NCI-H2171 (cell line): ENCODE results near the gene CCNY.

Experiments used
- DNase-seq: peaks from one replicate; lab custom pipeline; 2025; lab: John Stamatoyannopoulos, UW

CCNY gene

DNA sequence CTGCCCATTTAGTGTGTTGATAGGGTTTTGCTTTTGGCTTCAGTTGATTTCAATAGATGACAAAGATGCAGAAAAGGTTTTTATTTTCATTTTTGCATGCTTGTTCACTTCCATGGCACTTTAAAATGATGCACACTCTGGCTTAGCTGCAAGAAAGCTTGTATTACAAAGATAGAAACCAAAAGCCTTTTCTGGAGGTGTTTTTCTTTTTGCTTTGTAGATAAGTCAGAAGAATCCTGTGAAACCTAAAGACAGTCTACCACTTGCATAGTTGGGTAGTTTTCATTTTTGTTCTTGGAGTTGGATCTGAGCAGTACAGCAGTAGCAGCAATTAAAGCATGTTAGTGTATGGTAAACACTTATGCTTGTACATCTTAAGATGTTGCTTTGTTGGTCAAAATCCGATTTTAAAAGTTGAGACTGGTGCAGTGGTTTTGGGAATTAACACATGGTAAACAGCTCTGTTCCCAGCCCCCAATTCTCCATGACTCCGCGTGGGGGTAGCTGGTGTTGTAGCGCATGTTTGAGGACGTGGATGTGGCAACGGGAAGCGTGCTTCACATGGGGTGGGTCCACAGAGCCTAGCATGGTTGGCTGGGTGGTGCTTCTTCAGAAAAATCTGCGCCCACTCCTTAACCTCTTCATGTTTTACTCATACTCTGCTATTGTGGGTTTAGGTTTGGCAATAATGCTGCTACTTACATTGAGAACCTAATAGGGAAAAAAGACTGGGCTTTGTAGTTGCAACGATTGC lies 19.8 kb downstream of the CCNY start:
- DNase-seq: no peak

- DNase-seq: no peak
Measured at GRCh38 chr10:35356725-35357092, 20.4 kb downstream of the CCNY start.

DNA sequence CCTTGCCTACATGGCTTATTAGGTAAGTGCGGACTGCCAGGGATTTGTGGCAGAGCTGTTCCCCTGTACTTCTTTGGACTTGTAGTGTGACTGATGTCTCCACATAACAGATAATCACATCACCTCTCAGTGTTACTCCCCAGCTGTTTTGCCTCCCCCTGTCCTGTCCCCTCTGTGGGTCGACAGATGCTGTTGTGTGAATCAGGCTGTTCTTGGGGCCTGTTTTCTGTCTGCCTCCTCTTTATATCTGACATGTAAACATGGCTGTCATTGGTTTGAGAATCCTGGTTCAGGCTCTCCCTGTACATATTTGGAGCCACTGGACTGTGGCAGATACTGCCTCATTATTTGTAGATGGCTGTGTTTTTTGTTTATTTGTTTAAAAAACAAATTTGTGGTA lies 22.7 kb downstream of the CCNY start:
- no peak for DNase-seq

DNA sequence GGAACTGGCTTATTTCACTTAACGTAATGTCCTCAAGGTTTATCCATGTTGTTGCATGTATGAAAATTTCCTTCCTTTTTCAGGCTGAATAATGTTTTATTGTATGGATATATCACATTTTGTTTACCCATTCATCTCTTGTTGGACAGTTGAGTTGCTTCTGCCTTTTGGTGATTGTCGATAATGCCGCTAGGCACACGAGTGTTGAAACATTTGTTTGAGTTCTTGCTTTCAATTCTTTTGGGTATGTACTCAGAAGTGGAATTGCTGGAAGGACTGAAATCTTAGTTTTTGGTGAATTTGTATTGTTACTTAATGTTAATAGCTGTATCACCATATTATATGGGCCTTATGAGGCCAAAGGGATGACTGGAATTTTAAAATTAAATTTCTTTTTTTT lies 23.6 kb downstream of the CCNY start:
- no peak for DNase-seq

DNA sequence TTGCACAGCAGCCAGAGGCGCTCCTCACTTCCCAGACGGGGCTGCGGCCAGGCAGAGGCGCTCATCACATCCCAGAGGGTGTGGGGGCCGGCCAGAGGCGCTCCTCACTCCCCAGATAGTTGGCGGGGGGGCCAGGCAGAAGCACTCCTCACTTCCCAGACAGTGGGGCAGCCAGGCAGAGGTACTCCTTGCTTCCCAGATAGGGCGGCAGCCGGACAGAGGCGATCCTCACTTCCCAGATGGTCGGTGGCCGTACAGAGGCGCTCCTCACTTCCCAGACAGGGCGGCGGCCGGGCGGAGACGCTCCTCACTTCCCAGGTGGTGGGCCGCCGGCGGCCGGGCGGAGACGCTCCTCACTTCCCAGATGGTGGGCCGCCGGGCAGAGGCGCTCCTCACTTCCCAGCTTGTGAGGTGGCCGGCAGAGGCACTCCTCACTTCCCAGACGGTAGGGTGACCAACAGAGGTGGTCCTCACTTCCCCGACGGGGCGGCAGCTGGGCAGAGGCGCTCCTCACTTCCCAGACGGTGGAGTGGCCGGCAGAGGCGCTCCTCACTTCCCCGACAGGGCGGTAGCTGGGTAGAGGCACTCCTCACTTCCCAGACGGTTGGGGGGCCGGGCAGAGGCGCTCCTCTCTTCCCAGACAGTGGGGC lies 26.5 kb downstream of the CCNY start:
- DNase-seq: no peak

DNA sequence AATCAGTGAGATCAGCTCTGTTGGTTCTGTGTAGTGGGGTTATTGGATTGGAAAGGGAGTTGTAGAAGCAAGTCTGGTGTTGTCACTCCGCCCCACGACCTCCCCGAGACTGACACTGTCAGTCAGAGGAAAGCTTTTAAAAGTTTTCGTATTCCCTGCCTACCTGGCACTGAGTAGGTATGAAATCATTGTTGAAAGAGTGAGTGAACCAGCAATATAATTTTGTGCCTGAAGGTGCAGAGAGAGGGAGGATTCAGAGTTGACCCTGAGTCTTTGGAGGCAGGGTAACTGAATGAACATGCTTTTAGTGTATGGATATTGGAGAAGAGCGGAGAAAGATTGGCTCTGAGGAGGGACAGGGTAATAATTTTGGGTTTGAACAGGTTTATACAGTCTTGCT lies 27.3 kb downstream of the CCNY start:
- no peak for DNase-seq

DNA sequence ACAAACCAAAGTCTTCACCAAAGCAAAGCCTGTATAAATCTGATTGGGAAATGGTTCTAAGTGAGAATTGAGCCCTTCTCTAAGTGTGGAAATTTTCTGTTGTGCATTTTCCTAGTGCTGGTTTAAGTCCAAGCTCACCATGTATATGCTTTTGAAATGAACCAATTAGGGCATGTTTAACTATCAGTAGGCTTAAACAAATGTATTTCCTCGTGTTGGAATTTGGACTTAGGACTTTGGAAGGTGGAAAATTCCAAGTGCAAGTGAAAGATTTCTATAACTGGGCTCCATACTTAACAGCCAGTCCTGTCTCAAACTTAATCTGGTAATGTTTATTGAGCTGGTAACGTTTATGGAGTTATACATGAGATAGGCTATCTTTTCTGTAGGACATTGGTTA lies 28.5 kb downstream of the CCNY start:
- no peak for DNase-seq

- DNase-seq: no peak
Measured at GRCh38 chr10:35365994-35366393, 29.7 kb downstream of the CCNY start.

GRCh38 chr10:35367107-35367859 lies 31.0 kb downstream of the CCNY start:
- no peak for DNase-seq

DNA sequence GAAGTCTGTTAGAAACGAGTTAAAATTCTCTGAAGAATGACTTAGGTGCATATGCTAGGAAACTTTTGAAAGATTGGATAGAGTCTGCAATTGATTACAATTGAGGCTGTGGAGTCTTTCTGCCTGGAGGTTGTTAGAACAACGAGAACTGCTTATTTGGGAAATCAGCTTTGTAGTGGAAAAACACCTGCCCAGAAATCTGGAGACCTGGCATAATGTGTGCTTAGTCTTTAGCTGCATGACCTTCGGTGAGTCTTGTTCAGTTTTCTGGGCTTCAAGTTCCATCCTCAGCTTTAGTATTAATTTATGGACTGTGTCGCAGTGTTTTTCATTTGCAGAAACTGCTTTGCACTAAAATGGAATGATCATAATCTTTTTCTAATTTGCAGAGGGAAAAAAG lies 31.7 kb downstream of the CCNY start:
- no peak for DNase-seq

GRCh38 chr10:35368485-35369048 lies 32.3 kb downstream of the CCNY start:
- DNase-seq: no peak

- no peak for DNase-seq
Measured at GRCh38 chr10:35369049-35369611, 32.8 kb downstream of the CCNY start.

- DNase-seq: no peak
Measured at GRCh38 chr10:35371731-35372130, 35.4 kb downstream of the CCNY start.

- DNase-seq: no peak
Measured at GRCh38 chr10:35372329-35372728, 36.0 kb downstream of the CCNY start.

DNA sequence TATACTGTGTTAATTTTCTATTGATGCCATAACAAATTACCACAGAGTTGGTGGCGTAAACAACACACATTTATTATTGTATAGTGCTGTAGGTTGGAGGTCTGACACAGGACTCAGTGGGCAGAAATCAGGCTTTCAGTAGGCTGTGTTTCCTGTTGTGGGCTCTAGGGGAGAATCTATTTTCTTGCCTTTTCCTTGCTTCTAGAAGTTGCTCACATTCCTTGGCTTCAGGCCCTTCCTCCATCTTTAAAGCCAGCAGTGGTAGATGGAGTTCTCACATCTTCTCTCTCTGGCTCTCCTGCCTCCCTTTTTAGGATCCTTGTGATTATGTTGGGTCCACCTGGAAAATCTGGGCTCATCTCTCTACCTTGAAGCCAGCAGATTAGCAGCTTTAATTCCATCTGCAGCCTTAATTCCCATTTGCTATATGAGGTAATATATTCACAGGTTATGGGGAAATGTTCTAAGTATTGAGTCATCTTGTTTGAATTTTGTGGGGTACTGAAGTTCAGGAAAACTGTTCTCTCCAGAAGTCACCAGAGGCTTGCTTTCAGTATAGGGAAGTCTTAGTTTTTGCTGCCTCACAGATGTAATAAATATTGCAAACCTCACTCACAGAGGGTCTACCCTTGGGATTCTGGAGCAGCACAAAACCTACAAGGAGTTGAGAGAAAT lies 38.9 kb downstream of the CCNY start:
- DNase-seq: no peak

GRCh38 chr10:35377050-35377728 lies 40.9 kb downstream of the CCNY start:
- DNase-seq: no peak

- no peak for DNase-seq
Measured at GRCh38 chr10:35378541-35379210, 42.4 kb downstream of the CCNY start.

GRCh38 chr10:35379226-35380137 lies 43.2 kb downstream of the CCNY start:
- DNase-seq: no peak

GRCh38 chr10:35382096-35382495 lies 45.8 kb downstream of the CCNY start:
- DNase-seq: no peak
